Esophagus muscularis mucosa (tissue), 3 donors: ENCODE data around the gene TUBGCP2.

ENCODE experiments used
- POLR2A ChIP-seq: fragments of 450-650 bp; IDR thresholded peaks from one replicate; pipeline ENCODE4 v1.6.1; 2017; ENCODE audit warnings: antibody characterized with exemption, moderate library complexity, mild to moderate bottlenecking, low read depth
- POLR2AphosphoS5 ChIP-seq, 2 donors: sonication (generic); formaldehyde crosslinking; IDR thresholded peaks; one replicate each; pipeline ENCODE4 v1.6.1; 2017; ENCODE audit warnings: antibody characterized with exemption in 2 of 2
- TF ChIP-seq, protein P1 (sequence below), 3 experiments: fragments of 200-600 bp in 2 of 3; fragments of 450-650 bp in 1 of 3; sonication (generic) in 2 of 3; IDR thresholded peaks; one replicate each; pipeline ENCODE4 v1.5.1; 2017 to 2019; ENCODE audit warnings: antibody characterized with exemption in 3 of 3, mild to moderate bottlenecking in 2 of 3, moderate library complexity in 1 of 3

DNA sequence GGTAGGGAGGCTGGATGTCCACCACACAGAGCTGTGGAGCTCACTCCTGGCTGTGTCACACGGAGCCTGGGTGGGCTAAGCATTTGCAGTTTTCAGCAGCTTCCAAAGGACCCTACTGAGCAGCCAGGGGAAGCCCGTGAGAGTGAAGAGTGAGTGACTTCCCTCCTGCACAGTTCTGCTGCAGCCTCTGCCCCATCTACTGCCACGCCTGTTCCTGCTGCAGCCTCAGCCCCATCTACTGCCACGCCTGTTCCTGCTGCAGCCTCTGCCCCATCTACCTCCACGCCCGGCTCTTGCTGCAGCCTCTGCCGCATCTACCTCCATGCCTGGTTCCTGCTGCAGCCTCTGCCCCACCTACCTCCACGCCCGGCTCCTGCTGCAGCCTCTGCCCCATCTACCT lies 44.2 kb downstream of the TUBGCP2 start:
- TF ChIP-seq, protein P1, sequence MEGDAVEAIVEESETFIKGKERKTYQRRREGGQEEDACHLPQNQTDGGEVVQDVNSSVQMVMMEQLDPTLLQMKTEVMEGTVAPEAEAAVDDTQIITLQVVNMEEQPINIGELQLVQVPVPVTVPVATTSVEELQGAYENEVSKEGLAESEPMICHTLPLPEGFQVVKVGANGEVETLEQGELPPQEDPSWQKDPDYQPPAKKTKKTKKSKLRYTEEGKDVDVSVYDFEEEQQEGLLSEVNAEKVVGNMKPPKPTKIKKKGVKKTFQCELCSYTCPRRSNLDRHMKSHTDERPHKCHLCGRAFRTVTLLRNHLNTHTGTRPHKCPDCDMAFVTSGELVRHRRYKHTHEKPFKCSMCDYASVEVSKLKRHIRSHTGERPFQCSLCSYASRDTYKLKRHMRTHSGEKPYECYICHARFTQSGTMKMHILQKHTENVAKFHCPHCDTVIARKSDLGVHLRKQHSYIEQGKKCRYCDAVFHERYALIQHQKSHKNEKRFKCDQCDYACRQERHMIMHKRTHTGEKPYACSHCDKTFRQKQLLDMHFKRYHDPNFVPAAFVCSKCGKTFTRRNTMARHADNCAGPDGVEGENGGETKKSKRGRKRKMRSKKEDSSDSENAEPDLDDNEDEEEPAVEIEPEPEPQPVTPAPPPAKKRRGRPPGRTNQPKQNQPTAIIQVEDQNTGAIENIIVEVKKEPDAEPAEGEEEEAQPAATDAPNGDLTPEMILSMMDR (IDR thresholded peaks at IDR 0.05) = no peak
- TF ChIP-seq POLR2AphosphoS5 (IDR thresholded peaks at IDR 0.05) (no peak), POLR2A (no peak)
